Measurements from ENCODE around the gene LRRC4C. TPM values are rescaled to one million over a fixed set of nuclear protein-coding genes. Genes with fewer than 3 reads are reported as not detected.

The LRRC4C gene
- polyA plus RNA-seq, 1 of the 3 experiments (the other 2 are of a cell fraction) = 0.16 TPM

DNA sequence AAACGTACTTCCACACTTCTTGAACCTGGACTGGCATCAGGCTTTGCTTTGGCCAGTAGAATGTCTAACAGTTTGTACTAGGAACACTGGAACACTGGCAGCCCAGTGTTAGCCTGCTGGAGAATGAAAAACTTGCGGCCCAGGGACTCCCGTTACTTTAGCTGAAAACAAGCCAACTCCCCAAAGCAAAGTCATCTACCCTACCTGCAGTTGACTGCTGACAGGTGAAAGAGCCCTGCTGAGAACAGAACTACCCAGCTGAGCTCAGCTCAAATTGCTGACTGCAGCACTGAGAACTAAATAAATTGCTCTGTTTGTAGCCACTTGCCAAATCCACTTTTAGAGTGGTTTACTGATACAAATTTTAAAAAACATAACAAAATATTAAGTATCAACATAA is 342.5 kb downstream of the LRRC4C start:
- 14% methylated on average over 3 of the region's 3 CpGs for WGBS (ENCODE audit: low lambda C conversion rate)
- Histone ChIP-seq H3K9me3 (no peaks in the 10 kb centered on the region), H3F3A (replicated peaks; ENCODE audit: insufficient read depth) (no peaks in the 10 kb centered on the region), H3K4me3 (ENCODE audit: low read depth in 2 of 2, low read length in 1 of 2) (no peak overlapping the region), H3K36me3 (replicated peaks in 1 of 2; ENCODE audit: control insufficient read depth in 1 of 2, insufficient read depth in 2 of 2, low read length in 1 of 2) (no peaks in the 10 kb centered on the region), H3K4me2 (no peak overlapping the region), H4K20me1 (ENCODE audit: insufficient read depth) (no peaks in the 10 kb centered on the region), H3K79me2 (ENCODE audit: insufficient read depth) (no peaks in the 10 kb centered on the region), H3K27me3 (ENCODE audit: insufficient read depth) (no peaks in the 10 kb centered on the region), H3K9ac (no peak overlapping the region), H3K9me2 (no peaks in the 10 kb centered on the region), H3K4me1 (ENCODE audit: control insufficient read depth in 1 of 2, insufficient read depth in 2 of 2, low read depth in 1 of 2, low read length in 1 of 2) (no peaks in the 10 kb centered on the region), H3K27ac (ENCODE audit: low read depth in 2 of 2, low read length in 1 of 2) (no peak overlapping the region), H2AFZ (ENCODE audit: low read depth) (no peak overlapping the region)
- TF ChIP-seq, protein P1, sequence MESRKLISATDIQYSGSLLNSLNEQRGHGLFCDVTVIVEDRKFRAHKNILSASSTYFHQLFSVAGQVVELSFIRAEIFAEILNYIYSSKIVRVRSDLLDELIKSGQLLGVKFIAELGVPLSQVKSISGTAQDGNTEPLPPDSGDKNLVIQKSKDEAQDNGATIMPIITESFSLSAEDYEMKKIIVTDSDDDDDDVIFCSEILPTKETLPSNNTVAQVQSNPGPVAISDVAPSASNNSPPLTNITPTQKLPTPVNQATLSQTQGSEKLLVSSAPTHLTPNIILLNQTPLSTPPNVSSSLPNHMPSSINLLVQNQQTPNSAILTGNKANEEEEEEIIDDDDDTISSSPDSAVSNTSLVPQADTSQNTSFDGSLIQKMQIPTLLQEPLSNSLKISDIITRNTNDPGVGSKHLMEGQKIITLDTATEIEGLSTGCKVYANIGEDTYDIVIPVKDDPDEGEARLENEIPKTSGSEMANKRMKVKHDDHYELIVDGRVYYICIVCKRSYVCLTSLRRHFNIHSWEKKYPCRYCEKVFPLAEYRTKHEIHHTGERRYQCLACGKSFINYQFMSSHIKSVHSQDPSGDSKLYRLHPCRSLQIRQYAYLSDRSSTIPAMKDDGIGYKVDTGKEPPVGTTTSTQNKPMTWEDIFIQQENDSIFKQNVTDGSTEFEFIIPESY (IDR thresholded peaks at IDR 0.05; ENCODE audit: borderline replicate concordance, low read depth) = no peak
- no peak for TF ChIP-seq RCOR1 (IDR thresholded peaks at IDR 0.05; ENCODE audit: low read length)
- no peak for TF ChIP-seq FOXM1 (IDR thresholded peaks at IDR 0.05; ENCODE audit: low read depth)
- TF ChIP-seq EZH2phosphoT487 (IDR thresholded peaks at IDR 0.05; ENCODE audit: borderline replicate concordance, low read depth) = no peak
- TF ChIP-seq MEF2A (IDR thresholded peaks at IDR 0.05; ENCODE audit: borderline replicate concordance, low read depth) = no peak
- no peak for TF ChIP-seq ELF1 (IDR thresholded peaks at IDR 0.05)
- ChIA-PET CTCF (no interaction called here), POLR2A (no interaction called here)
- no peak for DNase-seq

DNA sequence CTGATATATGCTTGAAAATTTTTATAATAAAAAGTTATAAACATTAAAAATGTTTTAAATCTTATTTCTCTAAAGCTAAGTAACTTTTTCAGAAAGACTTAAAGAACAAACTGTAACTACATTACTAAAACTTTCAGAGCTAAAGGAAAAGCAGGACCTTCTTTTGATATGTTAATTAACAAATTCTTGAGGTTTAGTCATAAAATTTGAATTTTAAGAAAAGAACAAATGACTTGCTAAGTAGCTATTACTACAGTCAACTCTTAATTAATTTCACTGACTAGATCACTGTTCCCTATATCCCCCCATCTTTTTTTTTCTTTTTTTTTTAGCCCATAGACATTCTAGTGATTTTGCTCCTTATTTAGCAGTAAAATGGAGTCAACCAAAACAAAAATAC is 344.4 kb downstream of the LRRC4C start:
- Histone ChIP-seq H3K9me3 (no peaks in the 10 kb centered on the region), H3K9ac (no peak overlapping the region), H3K27ac (ENCODE audit: low read depth in 2 of 2, low read length in 1 of 2) (no peak overlapping the region), H3K27me3 (ENCODE audit: insufficient read depth) (no peaks in the 10 kb centered on the region), H3K4me1 (ENCODE audit: control insufficient read depth in 1 of 2, insufficient read depth in 2 of 2, low read depth in 1 of 2, low read length in 1 of 2) (no peaks in the 10 kb centered on the region), H3K36me3 (replicated peaks in 1 of 2; ENCODE audit: control insufficient read depth in 1 of 2, insufficient read depth in 2 of 2, low read length in 1 of 2) (no peaks in the 10 kb centered on the region), H3K4me3 (ENCODE audit: low read depth in 2 of 2, low read length in 1 of 2) (no peak overlapping the region), H3K79me2 (ENCODE audit: insufficient read depth) (no peaks in the 10 kb centered on the region), H3F3A (replicated peaks; ENCODE audit: insufficient read depth) (no peaks in the 10 kb centered on the region), H2AFZ (ENCODE audit: low read depth) (no peak overlapping the region), H3K9me2 (no peaks in the 10 kb centered on the region), H4K20me1 (ENCODE audit: insufficient read depth) (no peaks in the 10 kb centered on the region), H3K4me2 (no peak overlapping the region)
- no peak for TF ChIP-seq EZH2phosphoT487 (IDR thresholded peaks at IDR 0.05; ENCODE audit: borderline replicate concordance, low read depth)
- no peak for TF ChIP-seq TCF12 (IDR thresholded peaks at IDR 0.05)
- no peak for TF ChIP-seq RCOR1 (IDR thresholded peaks at IDR 0.05; ENCODE audit: low read length)
- TF ChIP-seq, protein P1 (IDR thresholded peaks at IDR 0.05; ENCODE audit: borderline replicate concordance, low read depth) = no peak
- TF ChIP-seq EP300 (IDR thresholded peaks at IDR 0.05; ENCODE audit: borderline replicate concordance in 1 of 2, low read depth in 1 of 2, low read length in 1 of 2) = no peak
- TF ChIP-seq, protein P2, sequence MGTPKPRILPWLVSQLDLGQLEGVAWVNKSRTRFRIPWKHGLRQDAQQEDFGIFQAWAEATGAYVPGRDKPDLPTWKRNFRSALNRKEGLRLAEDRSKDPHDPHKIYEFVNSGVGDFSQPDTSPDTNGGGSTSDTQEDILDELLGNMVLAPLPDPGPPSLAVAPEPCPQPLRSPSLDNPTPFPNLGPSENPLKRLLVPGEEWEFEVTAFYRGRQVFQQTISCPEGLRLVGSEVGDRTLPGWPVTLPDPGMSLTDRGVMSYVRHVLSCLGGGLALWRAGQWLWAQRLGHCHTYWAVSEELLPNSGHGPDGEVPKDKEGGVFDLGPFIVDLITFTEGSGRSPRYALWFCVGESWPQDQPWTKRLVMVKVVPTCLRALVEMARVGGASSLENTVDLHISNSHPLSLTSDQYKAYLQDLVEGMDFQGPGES (IDR thresholded peaks at IDR 0.05; ENCODE audit: low read depth, low read length) = no peak
- TF ChIP-seq MEF2A (IDR thresholded peaks at IDR 0.05; ENCODE audit: borderline replicate concordance, low read depth) = no peak
- TF ChIP-seq NRF1 (IDR thresholded peaks at IDR 0.05; ENCODE audit: low read depth, low read length) = no peak
- no peak for TF ChIP-seq RFX5 (IDR thresholded peaks at IDR 0.05; ENCODE audit: low read length)
- no peak for TF ChIP-seq FOXJ3 (CRISPR knock-in tag; IDR thresholded peaks at IDR 0.05)
- TF ChIP-seq NFIC (IDR thresholded peaks at IDR 0.05; ENCODE audit: borderline replicate concordance) = no peak
- no peak for TF ChIP-seq CHD2 (IDR thresholded peaks at IDR 0.05; ENCODE audit: low read length, partially characterized antibody)
- no peak for TF ChIP-seq YY1 (IDR thresholded peaks at IDR 0.05; ENCODE audit: low read depth)
- TF ChIP-seq MXI1 (IDR thresholded peaks at IDR 0.05; ENCODE audit: low read depth, low read length) = no peak
- no peak for TF ChIP-seq SIN3A (IDR thresholded peaks at IDR 0.05; ENCODE audit: borderline replicate concordance, low read depth, low read length)
- TF ChIP-seq SMC3 (IDR thresholded peaks at IDR 0.05; ENCODE audit: low read depth, low read length) = no peak
- TF ChIP-seq, protein P3, sequence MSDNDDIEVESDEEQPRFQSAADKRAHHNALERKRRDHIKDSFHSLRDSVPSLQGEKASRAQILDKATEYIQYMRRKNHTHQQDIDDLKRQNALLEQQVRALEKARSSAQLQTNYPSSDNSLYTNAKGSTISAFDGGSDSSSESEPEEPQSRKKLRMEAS (IDR thresholded peaks at IDR 0.05; ENCODE audit: low read depth) = no peak
- TF ChIP-seq GATA2 (CRISPR knock-in tag; IDR thresholded peaks at IDR 0.05) = no peak
- TF ChIP-seq, protein P4, sequence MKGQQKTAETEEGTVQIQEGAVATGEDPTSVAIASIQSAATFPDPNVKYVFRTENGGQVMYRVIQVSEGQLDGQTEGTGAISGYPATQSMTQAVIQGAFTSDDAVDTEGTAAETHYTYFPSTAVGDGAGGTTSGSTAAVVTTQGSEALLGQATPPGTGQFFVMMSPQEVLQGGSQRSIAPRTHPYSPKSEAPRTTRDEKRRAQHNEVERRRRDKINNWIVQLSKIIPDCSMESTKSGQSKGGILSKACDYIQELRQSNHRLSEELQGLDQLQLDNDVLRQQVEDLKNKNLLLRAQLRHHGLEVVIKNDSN (IDR thresholded peaks at IDR 0.05; ENCODE audit: borderline replicate concordance, low read depth) = no peak
- no peak for TF ChIP-seq ELF1 (IDR thresholded peaks at IDR 0.05)
- no peak for DNase-seq
- ChIA-PET CTCF (interaction anchor here (1.1 kb wide), 1 partner anchor 18 kb away, joined by 3 read pairs; no protein-coding TSS in a partner anchor), POLR2A (no interaction called here)

Data from SK-N-SH (cell line).